GM19025 (cell line): Measurements from ENCODE around the gene PEX13.
A peak's percentile ranks its signal among the peaks of the same experiment; 100 is the strongest.
"Not testable (repeated sequence)": the region's sequence is repeated elsewhere in the genome, so short reads cannot be mapped to it uniquely, and the experiment has no call there.

Source experiments
- ATAC-seq: cut with Tn5 transposase; IDR thresholded peaks from one replicate; pipeline ENCODE4 v1.9.1; 2021; ENCODE audit warnings: mild to moderate bottlenecking, low read depth, moderate library complexity; ENCODE audit not compliant: unreplicated experiment

The PEX13 gene

GRCh38 chr2:61017556-61018317 is at the start of gene PEX13, which contains the start of gene PUS10:
TSS of gene PEX13 (plus strand) at chr2:61017720. CDS start at chr2:61017760, 40 bp downstream.
TSS of gene PUS10 (minus strand) at chr2:61018255. CDS start at chr2:61011890, 6,365 bp downstream.
- peak; percentile 77 for ATAC-seq

- ATAC-seq, result no peak
Observed at GRCh38 chr2:60972889-60973656, 44.4 kb upstream of the PEX13 start.

GRCh38 chr2:60973705-60974104 is 43.8 kb upstream of the PEX13 start:
- ATAC-seq, result no peak

GRCh38 chr2:60974652-60975051 is 42.9 kb upstream of the PEX13 start:
- ATAC-seq, result no peak

- ATAC-seq, result no peak
Observed at GRCh38 chr2:60976256-60976850, 41.2 kb upstream of the PEX13 start.

- no peak for ATAC-seq
Observed at GRCh38 chr2:60976875-60977561, 40.5 kb upstream of the PEX13 start.

- no peak for ATAC-seq
Observed at GRCh38 chr2:60977562-60977895, 40.0 kb upstream of the PEX13 start.

GRCh38 chr2:60979231-60979630 is 38.3 kb upstream of the PEX13 start:
- no peak for ATAC-seq

- no peak for ATAC-seq
Observed at GRCh38 chr2:60980071-60980815, 37.3 kb upstream of the PEX13 start.

GRCh38 chr2:60982066-60982465 is 35.5 kb upstream of the PEX13 start:
- ATAC-seq, result not testable (repeated sequence)

- no peak for ATAC-seq
Observed at GRCh38 chr2:60984720-60985119, 32.8 kb upstream of the PEX13 start.

- no peak for ATAC-seq
Observed at GRCh38 chr2:60987041-60987440, 30.5 kb upstream of the PEX13 start.

- not testable (repeated sequence) for ATAC-seq
Observed at GRCh38 chr2:60987656-60988055, 29.9 kb upstream of the PEX13 start.

GRCh38 chr2:60989259-60989658 is 28.3 kb upstream of the PEX13 start:
- ATAC-seq, result no peak

GRCh38 chr2:60991644-60992043 is 25.9 kb upstream of the PEX13 start:
- ATAC-seq, result no peak

- ATAC-seq, result peak; percentile 97
Observed at GRCh38 chr2:60992985-60993392, 24.5 kb upstream of the PEX13 start.

- no peak for ATAC-seq
Observed at GRCh38 chr2:60994131-60994530, 23.4 kb upstream of the PEX13 start.

- ATAC-seq, result no peak
Observed at GRCh38 chr2:60998628-60999545, 18.6 kb upstream of the PEX13 start.

GRCh38 chr2:61005736-61006135 is 11.8 kb upstream of the PEX13 start:
- no peak for ATAC-seq
